HG03159 (cell line): ENCODE data around the gene MROH9.

Source experiments
- ATAC-seq: cut with Tn5 transposase; IDR thresholded peaks from one replicate; pipeline ENCODE4 v1.9.1; 2021; ENCODE audit warnings: mild to moderate bottlenecking, moderate library complexity; ENCODE audit not compliant: unreplicated experiment

MROH9 gene

DNA sequence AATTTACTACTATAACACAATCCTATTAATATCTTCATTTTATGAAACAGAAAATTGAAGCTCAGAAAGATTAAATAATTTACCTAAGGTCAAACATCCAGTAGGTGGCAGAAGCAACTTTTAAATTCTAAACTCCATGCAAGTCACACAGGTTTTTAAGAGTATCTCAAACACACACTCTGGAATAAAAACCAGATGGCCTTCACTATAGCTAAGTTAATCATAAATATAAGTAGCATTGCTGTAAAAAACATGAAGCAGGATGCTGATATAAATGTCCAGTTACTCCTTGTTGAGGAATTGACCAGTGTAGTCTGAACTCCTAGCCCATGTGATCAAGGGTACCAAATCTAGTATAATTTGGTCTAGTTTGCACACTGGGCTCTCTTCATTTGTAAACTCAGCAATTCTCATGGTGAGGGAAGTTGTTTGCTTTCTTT lies 146.0 kb downstream of the MROH9 start:
- ATAC-seq: no peak

DNA sequence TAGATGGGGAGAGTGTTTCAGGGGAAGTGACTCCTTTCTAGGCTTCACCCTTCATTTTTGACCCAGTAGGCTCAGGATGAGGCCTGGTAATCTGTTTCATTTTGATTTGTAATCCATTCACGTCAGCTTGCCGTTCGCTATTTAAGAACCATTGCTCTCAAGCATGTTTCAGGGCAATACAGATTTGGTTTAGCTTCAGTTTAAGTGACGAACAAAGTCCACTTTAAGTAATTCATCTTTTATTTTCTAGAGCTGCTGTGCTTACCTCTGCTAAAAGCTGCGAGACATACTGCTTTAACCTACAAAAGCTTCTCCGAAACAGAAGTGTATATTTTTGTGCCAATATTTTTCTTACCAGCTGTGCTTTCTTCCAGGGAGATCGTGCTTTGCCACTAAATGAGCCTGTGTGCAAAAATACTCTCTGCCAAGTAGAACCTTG lies 146.4 kb downstream of the MROH9 start:
- ATAC-seq: no peak

DNA sequence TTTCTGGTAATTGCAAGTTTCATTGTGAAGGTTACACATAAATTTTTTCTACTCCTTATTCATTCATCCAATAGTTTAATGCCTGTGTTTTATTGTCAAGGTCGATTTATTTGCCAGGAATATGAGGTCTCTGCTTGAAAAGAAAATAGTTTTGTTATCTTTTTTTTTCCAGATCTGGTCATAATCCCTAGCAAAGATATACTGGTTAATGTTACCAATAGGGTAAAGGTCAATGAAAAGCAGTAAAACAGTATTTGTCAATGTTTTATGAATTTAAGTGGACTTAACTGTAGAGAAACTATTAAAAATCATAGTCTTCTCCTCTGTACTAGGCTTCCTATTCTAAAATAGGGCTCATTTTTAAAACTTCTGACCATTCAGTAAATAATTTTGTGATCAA lies 147.3 kb downstream of the MROH9 start:
- ATAC-seq: no peak

DNA sequence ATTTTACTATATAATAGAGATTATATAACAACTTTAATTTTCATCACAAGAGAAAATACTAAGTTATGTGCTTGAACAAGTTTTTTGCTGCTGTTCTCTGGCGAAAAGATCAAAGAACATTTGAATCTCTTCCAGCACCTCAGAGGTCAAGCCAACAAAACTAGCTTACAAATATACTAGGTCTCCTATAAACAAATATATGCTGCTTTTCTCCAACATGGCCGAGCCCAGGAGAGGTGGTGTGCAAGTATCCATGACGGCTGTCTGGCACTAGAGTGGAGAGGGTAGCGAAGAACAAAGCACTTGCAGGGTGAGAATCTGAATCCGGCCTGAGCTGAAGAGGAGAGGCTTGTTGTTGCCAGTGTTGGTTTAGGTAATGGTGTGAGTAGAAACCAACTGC lies 147.9 kb downstream of the MROH9 start:
- no peak for ATAC-seq

DNA sequence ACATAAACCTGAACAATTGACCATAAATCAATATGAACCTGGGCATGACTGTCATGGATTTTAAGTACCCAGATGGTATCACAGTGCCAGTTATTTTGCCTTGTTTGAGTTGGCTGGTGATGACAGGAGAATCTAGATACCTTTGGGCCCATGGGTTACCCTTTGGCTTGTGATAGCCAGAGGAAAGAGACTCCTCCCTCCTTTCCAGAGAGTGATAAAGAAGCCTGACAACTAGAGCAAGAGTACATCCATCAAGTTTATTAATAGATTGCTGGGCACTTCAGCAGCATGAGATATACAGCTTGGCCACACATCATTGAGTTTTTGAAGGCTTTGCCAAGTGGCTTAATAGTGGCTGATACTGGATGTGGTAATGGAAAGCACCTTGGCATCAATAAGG lies 148.8 kb downstream of the MROH9 start:
- no peak for ATAC-seq

DNA sequence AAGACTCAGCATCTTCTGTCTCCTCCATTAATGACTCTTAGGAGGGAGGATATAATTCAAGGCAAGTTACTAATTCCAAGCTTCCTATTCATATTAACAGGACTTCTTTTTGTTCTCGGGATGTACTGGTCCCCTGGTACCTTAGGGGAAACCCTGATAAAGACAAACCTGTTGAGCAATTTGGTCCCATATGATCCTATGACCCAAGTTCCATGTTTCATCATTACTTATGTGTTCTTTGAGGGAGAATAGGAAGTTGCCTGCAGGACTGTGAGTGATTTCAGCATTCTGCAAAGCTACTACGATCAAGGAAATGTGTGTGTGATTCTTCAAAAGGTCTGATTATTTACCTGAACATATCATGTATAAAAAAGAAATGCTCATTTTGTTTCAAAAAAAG lies 149.5 kb downstream of the MROH9 start:
- ATAC-seq: no peak

DNA sequence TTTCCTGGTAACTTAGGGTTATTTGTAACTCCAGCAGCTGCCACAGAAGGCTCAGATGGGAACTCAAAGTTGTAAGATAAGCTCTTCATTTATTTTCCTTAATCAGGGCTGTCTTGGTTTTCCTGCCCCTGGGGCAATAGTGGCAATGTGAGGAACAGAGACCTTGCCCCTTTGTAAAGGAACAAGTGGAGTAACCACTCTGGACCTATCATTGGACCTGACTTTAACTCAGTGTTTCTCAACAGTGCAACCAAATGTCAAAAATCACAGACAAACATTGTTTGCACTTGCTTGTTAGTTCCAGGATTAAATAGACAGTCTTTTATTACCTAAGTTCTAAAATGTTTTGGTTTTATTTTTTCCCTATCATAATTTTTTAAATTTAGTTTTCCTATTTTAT lies 152.6 kb downstream of the MROH9 start:
- no peak for ATAC-seq

DNA sequence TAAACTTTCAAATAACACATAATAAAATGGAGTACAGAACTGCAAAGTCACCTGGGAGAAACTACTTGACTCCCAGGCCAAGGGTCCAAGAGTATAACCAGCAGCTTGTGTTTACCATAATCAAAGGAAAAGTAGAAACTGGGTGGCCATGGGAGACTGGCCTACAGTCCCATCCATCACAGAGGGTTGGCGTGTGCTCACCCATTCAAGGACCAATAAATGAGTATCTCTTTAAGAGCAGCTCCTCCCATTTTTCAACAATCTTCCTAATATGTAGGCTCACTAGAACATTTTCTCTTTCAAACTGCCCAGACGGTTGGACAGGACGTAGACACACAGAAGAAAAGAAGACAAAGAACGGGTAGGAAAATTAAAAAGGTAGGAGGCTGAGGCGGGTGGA lies 155.3 kb downstream of the MROH9 start, which contains the start of gene FMO3:
FMO3 (plus strand) TSS at position 302 of the 400 bp plus-strand sequence. CDS start 1,754 bp downstream, outside the sequence.
- ATAC-seq: no peak

DNA sequence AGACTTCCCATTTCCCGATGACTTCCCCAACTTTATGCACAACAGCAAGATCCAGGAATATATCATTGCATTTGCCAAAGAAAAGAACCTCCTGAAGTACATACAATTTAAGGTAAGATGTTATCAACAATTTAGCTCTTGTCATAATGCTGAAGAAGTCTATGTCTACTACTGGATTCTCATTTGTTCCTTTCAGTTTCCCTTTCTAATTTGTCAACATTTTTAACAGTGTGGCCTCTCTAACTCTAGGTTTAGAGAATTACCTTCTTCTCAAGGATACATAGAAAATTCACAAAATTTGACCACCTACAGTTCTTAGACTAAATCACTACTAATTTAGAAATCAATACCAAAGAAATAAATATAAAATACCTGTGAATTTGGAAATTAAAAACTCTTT lies 168.5 kb downstream of the MROH9 start:
- ATAC-seq: no peak

DNA sequence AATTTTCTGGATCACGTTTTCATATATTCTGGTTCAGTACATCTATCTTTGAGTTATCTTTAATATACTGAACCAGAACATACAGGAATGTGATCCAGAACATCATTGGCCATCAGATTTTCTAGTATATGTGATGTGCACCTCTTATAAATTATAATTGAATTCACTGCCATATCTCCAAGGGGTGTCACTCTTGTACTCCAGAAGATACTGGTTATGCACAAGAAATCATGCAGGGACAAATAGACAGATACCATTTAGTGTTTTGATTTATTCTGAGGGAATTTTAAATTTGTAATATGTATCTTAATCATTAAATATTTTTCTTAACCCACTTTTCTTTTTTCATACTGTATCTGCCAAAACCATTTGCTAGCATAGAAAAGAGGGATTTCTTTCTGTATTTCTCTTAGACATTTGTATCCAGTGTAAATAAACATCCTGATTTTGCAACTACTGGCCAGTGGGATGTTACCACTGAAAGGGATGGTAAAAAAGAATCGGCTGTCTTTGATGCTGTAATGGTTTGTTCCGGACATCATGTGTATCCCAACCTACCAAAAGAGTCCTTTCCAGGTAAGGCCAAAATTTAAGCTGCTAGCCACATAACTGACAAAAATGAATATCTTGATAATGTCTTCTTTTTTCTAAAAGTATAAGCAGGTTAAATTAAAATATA lies 172.1 kb downstream of the MROH9 start:
- ATAC-seq: no peak

DNA sequence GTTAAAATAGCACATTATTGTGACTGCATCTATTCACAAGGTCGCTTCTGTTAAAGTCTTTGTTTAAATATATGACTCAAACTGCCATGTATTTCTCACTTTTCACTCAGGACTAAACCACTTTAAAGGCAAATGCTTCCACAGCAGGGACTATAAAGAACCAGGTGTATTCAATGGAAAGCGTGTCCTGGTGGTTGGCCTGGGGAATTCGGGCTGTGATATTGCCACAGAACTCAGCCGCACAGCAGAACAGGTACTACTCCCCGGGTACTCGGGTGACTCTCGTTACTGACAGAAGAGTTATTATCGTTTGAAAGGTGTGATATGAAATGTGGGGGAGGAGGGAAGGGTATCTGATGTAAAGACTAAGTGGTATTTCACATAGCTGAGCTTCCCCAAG lies 172.6 kb downstream of the MROH9 start:
- no peak for ATAC-seq

DNA sequence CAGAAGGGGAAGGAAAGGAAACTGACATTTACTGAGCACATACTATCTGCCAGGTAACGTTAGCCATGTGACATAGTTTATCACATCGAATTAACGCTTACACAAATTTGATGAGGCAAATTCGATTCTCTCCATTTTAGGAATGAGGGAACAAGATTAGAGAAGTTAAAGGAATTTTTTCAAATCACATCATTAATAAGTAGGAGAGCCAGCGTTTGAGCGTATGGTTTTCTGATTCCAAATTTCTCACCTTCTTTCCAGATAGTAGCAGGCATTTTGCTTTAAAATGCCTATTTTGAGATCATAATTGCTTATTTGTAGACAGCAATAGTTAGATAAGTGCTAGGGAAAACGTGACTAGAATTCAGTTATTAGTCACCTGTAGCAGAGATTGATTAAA lies 174.6 kb downstream of the MROH9 start:
- no peak for ATAC-seq

DNA sequence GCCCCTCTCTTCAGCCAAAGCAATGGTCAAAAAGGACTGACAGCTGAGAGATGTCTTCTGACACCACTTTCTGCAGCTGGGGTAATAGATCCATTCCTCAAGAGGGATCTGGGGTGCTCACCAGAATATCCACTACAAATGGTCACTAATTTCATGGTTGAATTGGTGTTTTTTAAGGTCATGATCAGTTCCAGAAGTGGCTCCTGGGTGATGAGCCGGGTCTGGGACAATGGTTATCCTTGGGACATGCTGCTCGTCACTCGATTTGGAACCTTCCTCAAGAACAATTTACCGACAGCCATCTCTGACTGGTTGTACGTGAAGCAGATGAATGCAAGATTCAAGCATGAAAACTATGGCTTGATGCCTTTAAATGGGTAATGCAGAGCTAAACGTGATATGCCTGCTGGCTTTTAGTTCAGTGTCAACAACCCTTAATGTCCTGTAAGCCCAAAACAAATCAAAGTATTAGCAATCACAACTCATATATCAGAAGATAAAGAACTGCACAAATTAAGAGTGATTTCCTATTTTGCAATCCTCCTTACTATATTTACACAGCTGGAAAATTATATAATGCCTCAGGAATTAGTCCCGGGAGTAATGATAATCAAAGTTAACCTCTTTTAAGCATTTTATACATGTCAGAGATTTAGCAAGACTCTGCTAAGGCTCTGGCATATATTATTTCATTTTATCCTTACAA lies 175.4 kb downstream of the MROH9 start:
- ATAC-seq: no peak

DNA sequence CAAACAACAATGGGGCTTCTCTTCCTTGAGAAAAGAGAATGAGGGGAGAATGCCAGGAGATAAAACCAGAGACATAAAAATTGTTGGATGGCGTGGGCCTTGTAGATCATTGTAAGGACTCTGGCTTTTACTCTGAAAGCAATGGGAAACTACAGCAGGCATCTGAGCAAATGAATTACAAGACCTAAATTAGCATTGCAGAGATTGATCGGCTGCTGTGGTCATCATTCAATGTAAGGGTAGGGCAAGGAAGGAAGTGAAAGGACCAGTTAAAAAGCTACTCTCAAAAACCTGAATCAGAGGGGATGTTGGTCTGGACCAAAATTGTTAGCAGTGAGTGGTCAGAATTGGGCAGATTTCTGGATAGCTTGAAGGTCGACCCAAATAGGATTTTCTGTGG lies 176.8 kb downstream of the MROH9 start:
- no peak for ATAC-seq

DNA sequence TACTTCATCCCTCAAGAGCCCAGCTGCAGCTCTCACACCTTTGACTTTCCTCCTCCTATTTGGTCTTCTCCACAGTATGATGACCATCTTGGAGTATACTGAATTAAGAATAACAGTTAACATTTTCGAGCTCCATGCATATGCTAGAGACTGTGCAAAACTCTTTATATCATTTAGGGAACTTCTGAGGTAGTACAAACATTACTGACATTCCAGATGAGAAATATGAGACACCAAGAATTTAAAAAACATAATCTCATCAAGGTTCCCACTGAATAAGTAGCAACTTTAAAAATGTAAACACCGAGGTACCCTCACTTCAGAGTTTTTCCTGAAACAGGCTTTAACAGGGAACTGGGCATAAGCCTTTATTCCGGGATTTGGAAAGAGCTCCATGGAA lies 178.0 kb downstream of the MROH9 start:
- no peak for ATAC-seq
